Activated T-helper 17 cell treated with anti-CD3 and anti-CD28 coated beads, Interleukin-2, amount 50 U/mL, for 72 hours (primary cell): ENCODE results near the gene OR5K4. TPM values are rescaled to one million over a fixed set of nuclear protein-coding genes. Genes with fewer than 3 reads are reported as not detected.
"Not testable (repeated sequence)": the region's sequence is repeated elsewhere in the genome, so short reads cannot be mapped to it uniquely, and the experiment has no call there.

ENCODE experiments used
- ATAC-seq: fragments of 150-1000 bp; cut with Tn5 transposase; replicated peaks from 2 replicates; pipeline ENCODE4 v1.10.0; 2021; ENCODE audit warnings: mild to moderate bottlenecking, moderate library complexity
- H3K27ac Mint-ChIP-seq: one replicate; pipeline ENCODE4 v1.8.0; 2022; ENCODE audit warnings: mixed read lengths
- H3K27me3 Mint-ChIP-seq: one replicate; pipeline ENCODE4 v1.8.0; 2022; ENCODE audit warnings: mixed read lengths
- H3K36me3 Mint-ChIP-seq: one replicate; pipeline ENCODE4 v1.8.0; 2022; ENCODE audit warnings: low read depth, mild to moderate bottlenecking, mixed read lengths
- H3K4me1 Mint-ChIP-seq: one replicate; pipeline ENCODE4 v1.8.0; 2022; ENCODE audit warnings: mixed read lengths
- H3K4me3 Mint-ChIP-seq: one replicate; pipeline ENCODE4 v1.8.0; 2022; ENCODE audit warnings: mild to moderate bottlenecking, mixed read lengths
- H3K9me3 Mint-ChIP-seq: one replicate; pipeline ENCODE4 v1.8.0; 2022; ENCODE audit warnings: mixed read lengths
- total RNA-seq, 2 donors: library from RNA; stranded (reverse); gene quantifications; one replicate each; pipeline ENCODE4 v1.2.3, GENCODE V29; 2022

OR5K4 gene
- total RNA-seq, 2 donors from 2014 or later: not detected

GRCh38 chr3:98350082-98350481 lies 3.6 kb upstream of the OR5K4 start:
- no peaks in the 10 kb centered on the region for H3K27me3 Mint-ChIP-seq
- H3K4me3 Mint-ChIP-seq: no peak overlapping the region
- no peak for ATAC-seq
- H3K36me3 Mint-ChIP-seq: no peaks in the 10 kb centered on the region
- H3K27ac Mint-ChIP-seq: no peak overlapping the region
- no peaks in the 10 kb centered on the region for H3K4me1 Mint-ChIP-seq
- H3K9me3 Mint-ChIP-seq: no peaks in the 10 kb centered on the region

- no peaks in the 10 kb centered on the region for H3K36me3 Mint-ChIP-seq
- no peak for ATAC-seq
- H3K4me1 Mint-ChIP-seq: no peaks in the 10 kb centered on the region
- peaks cover 4% of the 10 kb centered on the region for H3K27me3 Mint-ChIP-seq
- no peak overlapping the region for H3K4me3 Mint-ChIP-seq
- H3K9me3 Mint-ChIP-seq: peaks cover 24% of the 10 kb centered on the region
- H3K27ac Mint-ChIP-seq: no peak overlapping the region
Observed at GRCh38 chr3:98359250-98359649, 5.6 kb downstream of the OR5K4 start.

GRCh38 chr3:98359993-98360675 lies 6.5 kb downstream of the OR5K4 start:
- peaks cover 4% of the 10 kb centered on the region for H3K27me3 Mint-ChIP-seq
- no peak overlapping the region for H3K27ac Mint-ChIP-seq
- no peaks in the 10 kb centered on the region for H3K36me3 Mint-ChIP-seq
- ATAC-seq: peak; percentile 72
- H3K4me1 Mint-ChIP-seq: no peaks in the 10 kb centered on the region
- H3K4me3 Mint-ChIP-seq: no peak overlapping the region
- peaks cover 24% of the 10 kb centered on the region for H3K9me3 Mint-ChIP-seq

- no peaks in the 10 kb centered on the region for H3K4me1 Mint-ChIP-seq
- no peak for ATAC-seq
- H3K9me3 Mint-ChIP-seq: peaks cover 27% of the 10 kb centered on the region
- H3K27ac Mint-ChIP-seq: no peak overlapping the region
- peaks cover 4% of the 10 kb centered on the region for H3K27me3 Mint-ChIP-seq
- no peaks in the 10 kb centered on the region for H3K36me3 Mint-ChIP-seq
- no peak overlapping the region for H3K4me3 Mint-ChIP-seq
Observed at GRCh38 chr3:98360681-98361080, 7.0 kb downstream of the OR5K4 start.

- Mint-ChIP-seq H3K4me3 (no peak overlapping the region), H3K9me3 (peaks cover 28% of the 10 kb centered on the region), H3K27me3 (peaks cover 4% of the 10 kb centered on the region), H3K4me1 (no peaks in the 10 kb centered on the region), H3K36me3 (no peaks in the 10 kb centered on the region), H3K27ac (no peak overlapping the region)
- ATAC-seq: peak; percentile 24
Observed at GRCh38 chr3:98361289-98361688, 7.6 kb downstream of the OR5K4 start.

- H3K9me3 Mint-ChIP-seq: peaks cover 11% of the 10 kb centered on the region
- ATAC-seq: no peak
- no peak overlapping the region for H3K27ac Mint-ChIP-seq
- H3K27me3 Mint-ChIP-seq: no peaks in the 10 kb centered on the region
- H3K4me1 Mint-ChIP-seq: no peaks in the 10 kb centered on the region
- H3K36me3 Mint-ChIP-seq: no peaks in the 10 kb centered on the region
- H3K4me3 Mint-ChIP-seq: no peak overlapping the region
Observed at GRCh38 chr3:98367464-98368246, 14.0 kb downstream of the OR5K4 start.

GRCh38 chr3:98371186-98371585 lies 17.5 kb downstream of the OR5K4 start:
- Mint-ChIP-seq H3K9me3 (peaks cover 7% of the 10 kb centered on the region), H3K36me3 (no peaks in the 10 kb centered on the region), H3K4me3 (no peak overlapping the region), H3K27me3 (no peaks in the 10 kb centered on the region), H3K27ac (no peak overlapping the region), H3K4me1 (no peaks in the 10 kb centered on the region)
- no peak for ATAC-seq

GRCh38 chr3:98371853-98372252 lies 18.2 kb downstream of the OR5K4 start:
- no peaks in the 10 kb centered on the region for H3K27me3 Mint-ChIP-seq
- H3K9me3 Mint-ChIP-seq: peaks cover 7% of the 10 kb centered on the region
- no peak overlapping the region for H3K4me3 Mint-ChIP-seq
- no peaks in the 10 kb centered on the region for H3K36me3 Mint-ChIP-seq
- no peaks in the 10 kb centered on the region for H3K4me1 Mint-ChIP-seq
- H3K27ac Mint-ChIP-seq: no peak overlapping the region
- no peak for ATAC-seq

- Mint-ChIP-seq H3K9me3 (peaks cover 6% of the 10 kb centered on the region), H3K36me3 (no peaks in the 10 kb centered on the region), H3K4me1 (no peaks in the 10 kb centered on the region), H3K27me3 (no peaks in the 10 kb centered on the region), H3K27ac (no peak overlapping the region), H3K4me3 (no peak overlapping the region)
- no peak for ATAC-seq
Observed at GRCh38 chr3:98372445-98372844, 18.8 kb downstream of the OR5K4 start.

- H3K4me1 Mint-ChIP-seq: no peaks in the 10 kb centered on the region
- no peak overlapping the region for H3K4me3 Mint-ChIP-seq
- H3K27ac Mint-ChIP-seq: no peak overlapping the region
- ATAC-seq: no peak
- no peaks in the 10 kb centered on the region for H3K27me3 Mint-ChIP-seq
- H3K9me3 Mint-ChIP-seq: no peaks in the 10 kb centered on the region
- H3K36me3 Mint-ChIP-seq: no peaks in the 10 kb centered on the region
Observed at GRCh38 chr3:98376631-98377030, 23.0 kb downstream of the OR5K4 start.

- Mint-ChIP-seq H3K4me1 (no peaks in the 10 kb centered on the region), H3K36me3 (no peaks in the 10 kb centered on the region), H3K27ac (no peak overlapping the region), H3K27me3 (peaks cover 11% of the 10 kb centered on the region), H3K4me3 (no peak overlapping the region), H3K9me3 (peaks cover 3% of the 10 kb centered on the region)
- no peak for ATAC-seq
Observed at GRCh38 chr3:98388147-98388546, 34.5 kb downstream of the OR5K4 start.

- Mint-ChIP-seq H3K36me3 (no peaks in the 10 kb centered on the region), H3K27ac (no peak within 1 kb of the TSS), H3K27me3 (peaks cover 3% of the 10 kb centered on the region), H3K4me3 (no peak within 1 kb of the TSS), H3K9me3 (no peaks in the 10 kb centered on the region), H3K4me1 (no peaks in the 10 kb centered on the region)
- no peak for ATAC-seq
Observed at GRCh38 chr3:98390366-98390765, 36.7 kb downstream of the OR5K4 start, which contains the start of gene OR5K3. Gene OR5K3, plus strand, starts transcription at chr3:98390666. Its CDS starts 0 bp downstream, at chr3:98390666.

- no peaks in the 10 kb centered on the region for H3K36me3 Mint-ChIP-seq
- no peak overlapping the region for H3K4me3 Mint-ChIP-seq
- H3K27me3 Mint-ChIP-seq: no peaks in the 10 kb centered on the region
- H3K27ac Mint-ChIP-seq: no peak overlapping the region
- no peaks in the 10 kb centered on the region for H3K4me1 Mint-ChIP-seq
- ATAC-seq: no peak
- H3K9me3 Mint-ChIP-seq: peaks cover 4% of the 10 kb centered on the region
Observed at GRCh38 chr3:98395101-98395500, 41.4 kb downstream of the OR5K4 start.

GRCh38 chr3:98396482-98396881 lies 42.8 kb downstream of the OR5K4 start:
- H3K9me3 Mint-ChIP-seq, H3K27ac Mint-ChIP-seq, H3K27me3 Mint-ChIP-seq, H3K4me1 Mint-ChIP-seq, H3K4me3 Mint-ChIP-seq, H3K36me3 Mint-ChIP-seq, ATAC-seq: not testable (repeated sequence)

GRCh38 chr3:98398513-98398912 lies 44.9 kb downstream of the OR5K4 start:
- H3K9me3 Mint-ChIP-seq: peaks cover 18% of the 10 kb centered on the region
- no peak overlapping the region for H3K4me3 Mint-ChIP-seq
- H3K27me3 Mint-ChIP-seq: no peaks in the 10 kb centered on the region
- no peaks in the 10 kb centered on the region for H3K36me3 Mint-ChIP-seq
- no peaks in the 10 kb centered on the region for H3K4me1 Mint-ChIP-seq
- H3K27ac Mint-ChIP-seq: no peak overlapping the region
- no peak for ATAC-seq
